Skeletal muscle cell (primary cell): ENCODE results near the gene LGI4.
A peak's percentile ranks its signal among the peaks of the same experiment; 100 is the strongest.

Experiments used
- DNase-seq: peaks from one replicate; pipeline ENCODE4 v3.0.0-alpha.2; 2010; ENCODE audit warnings: low read depth
- H3K4me3 ChIP-seq: 2 replicates; pipeline ENCODE4 v1.5.1; 2011; ENCODE audit warnings: low read depth, mild to moderate bottlenecking, control low read depth, low read length, moderate library complexity

LGI4 gene

DNA sequence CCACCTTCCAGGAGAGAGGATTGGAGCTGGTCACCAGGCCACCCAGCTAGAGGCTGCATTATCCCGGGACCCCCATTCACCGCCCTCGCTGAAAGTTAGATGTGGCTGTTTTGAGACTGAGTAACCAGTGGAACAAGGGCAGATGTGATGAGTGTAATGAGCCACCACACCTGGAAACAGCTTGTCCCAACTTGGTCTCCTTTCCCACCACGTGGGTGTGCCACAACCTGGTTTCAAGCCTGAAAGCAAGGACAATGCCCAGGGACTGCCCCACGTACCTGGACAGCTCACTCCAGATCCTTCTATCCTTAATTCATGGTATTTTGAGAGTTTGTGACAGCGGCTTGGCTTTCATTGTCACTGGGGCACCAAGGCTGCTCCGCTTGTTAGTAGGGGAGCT, 7.0 kb downstream of the LGI4 start:
- no peak for DNase-seq
- no peak overlapping the region for H3K4me3 ChIP-seq

DNA sequence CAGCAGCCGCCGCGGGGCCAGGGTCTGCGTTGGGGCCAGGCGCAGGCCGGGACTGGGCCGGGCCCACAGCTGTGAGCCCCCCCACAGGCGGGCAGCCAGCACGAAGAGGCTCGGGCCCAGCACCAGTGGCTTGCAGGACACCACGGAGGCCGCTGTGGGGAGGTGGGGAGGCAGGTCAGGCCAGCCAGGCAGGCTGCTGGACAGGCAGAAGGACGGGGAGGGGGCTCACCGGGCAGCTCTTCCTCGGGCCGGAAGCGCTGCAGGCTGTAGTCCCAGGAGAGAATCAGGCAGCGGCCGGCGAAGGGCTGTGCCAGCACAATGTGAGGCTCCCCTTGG, 8.3 kb downstream of the LGI4 start:
- H3K4me3 ChIP-seq: no peak overlapping the region
- DNase-seq: no peak

DNA sequence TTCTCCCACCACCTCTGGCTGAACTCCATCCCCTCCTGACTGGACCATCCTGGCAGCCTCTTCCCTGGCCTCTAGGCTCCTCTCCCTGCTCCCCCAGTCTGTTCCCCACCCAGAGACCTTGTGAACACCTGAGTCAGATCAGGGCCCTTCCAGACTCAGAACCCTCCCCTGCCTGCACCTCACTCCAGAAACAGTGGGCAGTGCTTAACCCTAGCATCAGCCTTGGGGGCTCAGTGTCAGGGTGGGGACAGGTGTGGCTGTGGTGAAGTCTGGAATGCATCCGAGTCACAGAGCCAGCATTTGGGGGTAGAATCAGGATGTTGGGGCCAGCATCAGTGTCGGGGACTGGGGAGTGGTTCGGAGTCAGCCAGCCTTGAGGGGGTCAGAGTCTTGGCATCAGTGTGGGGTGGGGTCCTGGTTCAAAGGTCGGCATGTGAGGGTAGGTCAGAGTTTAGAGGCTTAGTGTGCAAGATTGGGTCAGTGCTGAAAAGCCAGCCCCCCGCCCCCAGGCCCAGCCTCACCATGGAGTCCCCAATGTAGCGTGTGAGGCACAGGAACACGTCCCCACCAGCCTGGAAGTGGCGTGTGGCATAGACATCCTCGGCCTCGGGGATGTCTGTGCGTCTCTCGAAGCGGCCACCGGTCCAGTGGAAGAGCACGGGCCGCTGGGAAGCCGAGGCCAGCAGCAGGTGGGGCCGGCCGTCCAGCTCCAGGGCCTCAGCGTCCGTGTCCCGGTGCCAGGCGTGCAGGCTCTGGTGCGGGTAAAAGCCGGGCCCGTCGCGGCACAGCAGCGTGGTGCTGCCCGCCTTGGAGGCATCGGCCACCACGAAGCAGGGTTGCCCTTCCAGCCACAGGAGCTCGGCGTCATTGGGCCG, 8.9 kb downstream of the LGI4 start:
- no peak overlapping the region for H3K4me3 ChIP-seq
- no peak for DNase-seq

DNA sequence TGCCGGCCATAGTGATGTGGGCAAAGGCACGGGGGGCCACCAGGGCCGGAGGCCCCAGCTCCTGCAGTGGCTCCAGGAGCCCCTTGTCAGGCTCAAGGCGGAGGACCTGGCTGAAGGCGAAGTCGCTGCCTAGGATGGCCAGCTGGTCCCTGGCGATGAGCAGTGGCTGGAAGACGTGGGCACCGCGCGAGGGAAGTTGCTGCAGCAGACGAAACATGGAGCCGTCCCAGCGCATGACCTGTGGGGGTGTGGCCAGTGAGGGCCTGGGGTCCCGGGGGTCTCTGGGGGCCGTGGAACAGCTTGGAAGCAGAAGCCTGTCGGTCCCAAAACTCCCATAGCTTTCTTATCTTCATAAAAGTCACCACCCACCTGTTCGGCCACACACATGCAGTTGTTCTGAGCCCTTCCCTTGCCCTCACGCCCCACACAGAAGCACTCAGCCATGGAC, 9.6 kb downstream of the LGI4 start:
- H3K4me3 ChIP-seq: no peak overlapping the region
- no peak for DNase-seq

DNA sequence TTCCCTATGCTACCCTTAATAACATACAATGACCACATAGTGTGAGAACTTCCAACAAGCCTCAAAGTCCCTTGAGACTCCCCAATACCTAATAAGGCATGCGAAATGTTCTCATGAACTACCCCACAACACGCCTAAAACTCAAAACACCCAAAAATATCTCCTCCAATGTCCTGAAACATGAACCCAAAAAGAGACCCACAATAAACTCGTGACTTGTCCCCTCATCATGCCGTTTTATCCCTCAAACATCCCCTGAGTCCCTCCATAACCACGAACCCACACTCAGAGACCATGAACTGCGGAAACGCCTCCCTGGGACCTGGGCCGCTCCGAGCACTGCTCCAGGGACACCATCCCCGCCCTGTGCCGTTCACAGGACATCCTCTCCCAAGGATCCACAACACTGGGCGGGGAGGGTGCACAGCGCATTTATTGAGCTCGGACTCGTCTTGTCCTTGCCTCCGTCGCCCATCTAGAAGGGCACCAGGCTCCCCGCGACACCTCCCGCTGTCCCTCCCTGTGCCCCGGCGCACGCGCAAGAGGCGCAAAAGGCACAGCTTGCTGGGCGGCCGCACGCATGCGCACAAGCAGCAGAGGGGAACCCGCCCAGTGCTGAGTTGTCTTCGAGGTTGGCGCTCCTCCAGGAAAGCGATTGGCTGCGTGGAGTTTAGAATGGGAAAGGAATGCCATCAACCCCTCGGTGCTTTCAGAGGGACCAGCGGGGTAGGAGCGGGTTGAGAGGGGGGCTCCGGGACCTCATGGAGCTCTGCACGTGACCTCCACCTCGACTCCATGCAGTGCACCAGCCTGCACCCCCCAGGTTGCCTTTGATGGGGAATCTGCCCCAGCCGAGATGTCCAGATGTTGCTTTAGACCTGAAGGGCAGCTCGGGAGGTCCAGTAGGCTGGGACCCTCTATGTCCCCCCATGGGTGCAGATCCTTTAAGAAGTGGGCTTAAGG, 10.5 kb downstream of the LGI4 start:
- peak overlapping the region; percentile 65 for H3K4me3 ChIP-seq
- DNase-seq: peak; percentile 71

DNA sequence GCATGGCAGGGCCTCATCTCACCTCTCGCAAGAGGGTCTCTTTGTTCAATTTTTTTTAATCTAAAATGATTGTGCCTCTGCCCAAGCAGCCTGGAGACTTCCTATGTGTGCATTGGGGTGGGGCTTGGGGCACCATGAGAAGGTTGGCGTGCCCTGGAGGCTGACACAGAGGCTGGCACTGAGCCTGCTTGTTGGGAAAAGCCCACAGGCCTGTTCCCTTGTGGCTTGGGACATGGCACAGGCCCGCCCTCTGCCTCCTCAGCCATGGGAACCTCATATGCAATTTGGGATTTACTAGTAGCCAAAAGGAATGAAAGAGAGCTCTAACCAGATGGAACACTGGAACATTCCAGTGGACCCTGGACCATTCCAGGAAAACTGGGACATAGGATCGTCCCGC, 11.3 kb downstream of the LGI4 start:
- no peak overlapping the region for H3K4me3 ChIP-seq
- DNase-seq: no peak

DNA sequence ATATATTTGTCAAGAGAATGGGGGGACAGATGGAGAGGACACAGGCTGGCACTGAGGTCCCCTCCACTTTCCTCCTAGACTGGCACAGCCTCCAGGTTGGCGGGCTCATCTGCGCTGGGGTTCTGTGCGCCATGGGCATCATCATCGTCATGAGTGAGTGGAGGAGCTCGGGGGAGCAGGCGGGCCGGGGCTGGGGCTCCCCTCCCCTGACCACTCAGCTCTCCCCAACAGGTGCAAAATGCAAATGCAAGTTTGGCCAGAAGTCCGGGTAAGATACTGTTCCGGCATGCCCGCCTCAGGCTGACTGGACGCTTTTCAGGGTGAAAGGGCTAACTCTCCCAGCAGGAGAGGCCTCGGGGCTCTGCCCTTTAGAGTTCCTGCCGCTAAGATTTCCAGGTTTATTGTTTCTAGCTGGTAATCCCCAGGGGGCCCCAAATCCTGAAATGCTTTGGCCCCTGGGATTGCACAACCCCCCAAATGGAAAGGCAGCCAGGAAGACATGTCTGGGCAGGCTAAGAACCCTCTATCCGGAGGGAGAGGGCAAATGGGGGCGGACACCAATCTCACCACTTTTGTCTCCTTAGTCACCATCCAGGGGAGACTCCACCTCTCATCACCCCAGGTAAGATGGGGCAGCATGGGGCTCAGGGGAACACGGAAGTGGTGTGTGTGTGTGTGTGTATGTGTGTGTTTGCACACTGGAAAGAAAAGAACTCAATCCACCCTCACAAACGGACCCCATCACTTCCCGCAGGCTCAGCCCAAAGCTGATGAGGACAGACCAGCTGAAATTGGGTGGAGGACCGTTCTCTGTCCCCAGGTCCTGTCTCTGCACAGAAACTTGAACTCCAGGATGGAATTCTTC, 11.9 kb downstream of the LGI4 start:
- no peak for DNase-seq
- H3K4me3 ChIP-seq: no peak overlapping the region

DNA sequence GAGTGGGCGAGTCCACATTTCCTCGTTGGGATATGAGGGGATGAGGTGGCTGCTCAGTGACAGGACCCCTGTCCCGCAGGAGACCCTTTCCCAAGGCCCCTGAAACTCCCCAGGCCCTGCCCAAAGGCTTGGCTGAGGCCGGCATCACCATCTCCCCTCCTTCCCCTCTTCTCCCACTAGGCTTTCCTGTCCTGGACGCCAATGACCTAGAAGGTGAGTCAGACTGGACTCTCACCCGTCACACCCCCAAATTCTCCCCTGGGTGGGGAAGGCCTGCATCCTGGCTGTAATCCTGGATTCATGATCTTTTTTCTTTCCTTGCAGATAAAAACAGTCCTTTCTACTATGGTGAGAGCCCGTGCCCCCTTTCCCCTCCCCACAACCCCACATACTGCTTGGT, 14.0 kb downstream of the LGI4 start:
- no peak overlapping the region for H3K4me3 ChIP-seq
- DNase-seq: no peak

DNA sequence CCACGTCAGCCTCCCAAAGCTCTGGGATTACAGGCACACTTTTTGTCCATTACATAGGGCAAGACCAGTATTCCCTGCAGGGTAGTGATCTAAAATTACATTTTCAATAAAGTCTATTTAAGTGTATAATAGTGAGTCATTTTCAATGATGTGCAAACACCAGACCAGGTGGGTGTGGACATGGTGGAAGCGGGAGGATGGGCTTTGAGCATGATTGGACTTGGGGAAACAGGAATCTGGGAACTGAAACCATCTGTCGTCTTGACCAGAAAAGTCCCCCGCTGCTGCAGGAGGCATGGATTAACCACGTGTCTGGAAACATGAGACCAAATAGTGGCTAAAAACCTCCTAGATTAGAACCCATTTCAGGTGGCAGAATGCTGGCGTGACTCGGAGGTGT, 14.4 kb downstream of the LGI4 start:
- no peak overlapping the region for H3K4me3 ChIP-seq

DNA sequence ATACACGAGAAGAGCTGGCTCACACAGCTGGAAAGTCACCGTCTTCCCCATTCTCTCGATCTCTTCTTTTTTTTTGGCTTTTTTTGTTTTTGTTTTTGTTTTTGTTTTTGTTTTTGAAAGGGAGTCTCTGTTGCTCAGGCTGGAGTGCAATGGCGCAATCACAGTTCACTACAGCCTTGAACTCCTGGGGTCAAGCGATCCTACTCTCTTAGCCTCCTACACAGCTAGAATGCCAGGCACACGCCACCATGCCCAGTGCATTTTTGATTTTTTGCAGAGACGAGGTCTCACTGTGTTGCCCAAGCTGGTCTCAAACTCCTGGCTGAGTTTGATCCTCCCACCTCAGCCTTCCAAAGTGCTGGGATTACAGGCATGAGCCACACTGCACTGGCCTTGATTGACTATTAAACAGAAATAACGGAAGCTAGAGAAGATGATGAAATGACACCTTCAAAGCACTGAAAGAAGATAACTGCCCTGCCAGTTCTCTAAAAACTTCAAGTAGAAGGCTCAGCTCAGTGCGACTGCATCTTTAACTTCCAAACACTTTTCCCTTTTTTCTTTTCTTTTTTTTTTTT, 15.2 kb downstream of the LGI4 start:
- DNase-seq: no peak
- no peak overlapping the region for H3K4me3 ChIP-seq

More for the DNA sequence above, 14.4 kb downstream of the LGI4 start:
- peak; percentile 85 for DNase-seq

DNA sequence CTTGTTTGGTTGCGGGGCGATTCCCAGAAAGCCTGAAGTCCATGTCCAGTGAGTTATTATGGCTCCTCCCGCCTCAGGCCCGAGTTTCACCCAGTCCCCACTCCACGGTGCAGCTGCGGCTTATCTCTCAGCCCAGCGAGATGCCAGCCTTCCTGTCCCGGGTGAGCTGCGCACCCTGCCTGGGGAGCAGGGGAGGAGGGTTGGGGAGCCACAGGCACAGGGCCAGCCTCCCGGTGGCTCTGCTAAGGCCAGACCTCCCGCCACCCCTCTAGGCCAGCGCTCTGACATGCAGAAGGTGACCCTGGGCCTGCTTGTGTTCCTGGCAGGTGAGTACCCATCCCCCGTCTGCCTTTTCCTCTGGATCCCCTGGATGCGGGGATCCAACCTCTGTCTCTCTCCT, 15.8 kb downstream of the LGI4 start:
- no peak overlapping the region for H3K4me3 ChIP-seq
- DNase-seq: no peak

DNA sequence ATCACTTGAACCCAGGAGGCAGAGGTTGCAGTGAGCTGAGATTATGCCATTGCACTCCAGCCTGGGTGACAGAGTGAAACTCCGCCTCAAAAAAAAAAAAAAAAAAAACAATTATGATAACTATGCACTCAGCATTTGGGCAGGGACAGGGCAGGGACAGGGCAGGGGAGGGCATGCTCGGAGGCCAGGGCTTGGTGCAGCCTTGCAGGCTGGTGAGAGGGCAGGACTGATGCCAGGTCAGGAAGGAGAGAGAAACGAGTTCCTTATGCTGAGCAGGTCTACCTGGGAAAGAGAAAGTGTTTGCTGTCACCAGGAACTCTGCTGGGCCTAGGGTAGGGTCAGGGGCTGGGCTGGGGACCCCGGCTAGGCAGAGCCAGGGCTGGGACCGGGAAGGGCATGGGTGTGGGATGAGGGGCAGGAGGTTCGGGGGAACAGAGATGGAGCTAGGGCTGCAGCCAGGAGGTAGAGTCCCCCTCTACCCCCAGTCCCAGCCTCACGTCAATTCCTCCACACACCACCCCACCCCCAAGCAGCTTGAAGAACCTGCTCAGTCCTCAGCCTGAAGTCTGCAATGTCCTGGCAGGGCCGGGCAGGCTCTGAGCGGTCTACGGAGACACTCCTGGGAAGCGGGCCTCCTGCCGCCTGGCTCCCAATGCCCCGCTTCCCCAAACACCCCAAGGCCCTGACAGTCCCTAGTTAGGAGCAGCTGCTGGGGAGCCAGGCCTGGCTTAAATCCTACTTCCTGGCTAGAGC, 16.4 kb downstream of the LGI4 start:
- DNase-seq: no peak
- no peak overlapping the region for H3K4me3 ChIP-seq

DNA sequence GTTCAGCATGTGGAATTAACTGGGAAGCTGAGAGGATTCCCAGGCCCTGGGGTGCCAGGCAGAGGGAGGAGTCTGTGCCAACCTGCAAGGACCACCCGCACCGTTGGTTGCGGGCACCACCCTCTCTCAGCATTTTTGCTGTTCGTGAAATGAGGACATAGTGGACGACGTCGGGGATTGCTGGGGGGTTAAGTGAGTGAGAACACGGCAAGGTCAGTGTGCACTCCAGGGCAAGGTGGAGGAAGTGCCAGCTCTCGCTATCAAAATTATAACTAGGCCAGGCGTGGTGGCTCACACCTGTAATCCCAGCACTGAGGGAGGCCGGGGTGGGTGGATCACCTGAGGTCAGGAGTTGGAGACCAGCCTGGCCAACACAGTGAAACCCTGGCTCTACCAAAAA, 17.1 kb downstream of the LGI4 start:
- no peak overlapping the region for H3K4me3 ChIP-seq
- no peak for DNase-seq

DNA sequence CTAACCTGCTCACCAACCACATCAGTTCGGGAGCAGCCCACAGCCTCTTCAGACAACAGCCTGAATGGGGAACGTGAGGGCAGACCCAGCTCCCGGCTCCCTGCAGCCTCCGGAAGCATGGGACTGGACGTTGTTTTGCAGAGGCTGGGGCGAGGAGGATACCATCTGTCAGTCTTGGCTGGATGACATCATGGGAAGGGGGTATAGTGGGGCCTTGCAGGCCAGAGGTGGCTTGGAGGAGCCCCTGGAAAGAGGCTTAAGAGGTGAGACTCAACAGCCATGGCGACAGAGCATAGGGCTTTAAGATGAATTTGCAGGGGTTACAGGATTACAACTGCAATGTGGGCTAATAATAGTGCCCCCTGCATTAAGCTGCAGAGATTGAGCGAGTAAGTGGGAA, 17.7 kb downstream of the LGI4 start:
- DNase-seq: no peak
- no peak overlapping the region for H3K4me3 ChIP-seq

DNA sequence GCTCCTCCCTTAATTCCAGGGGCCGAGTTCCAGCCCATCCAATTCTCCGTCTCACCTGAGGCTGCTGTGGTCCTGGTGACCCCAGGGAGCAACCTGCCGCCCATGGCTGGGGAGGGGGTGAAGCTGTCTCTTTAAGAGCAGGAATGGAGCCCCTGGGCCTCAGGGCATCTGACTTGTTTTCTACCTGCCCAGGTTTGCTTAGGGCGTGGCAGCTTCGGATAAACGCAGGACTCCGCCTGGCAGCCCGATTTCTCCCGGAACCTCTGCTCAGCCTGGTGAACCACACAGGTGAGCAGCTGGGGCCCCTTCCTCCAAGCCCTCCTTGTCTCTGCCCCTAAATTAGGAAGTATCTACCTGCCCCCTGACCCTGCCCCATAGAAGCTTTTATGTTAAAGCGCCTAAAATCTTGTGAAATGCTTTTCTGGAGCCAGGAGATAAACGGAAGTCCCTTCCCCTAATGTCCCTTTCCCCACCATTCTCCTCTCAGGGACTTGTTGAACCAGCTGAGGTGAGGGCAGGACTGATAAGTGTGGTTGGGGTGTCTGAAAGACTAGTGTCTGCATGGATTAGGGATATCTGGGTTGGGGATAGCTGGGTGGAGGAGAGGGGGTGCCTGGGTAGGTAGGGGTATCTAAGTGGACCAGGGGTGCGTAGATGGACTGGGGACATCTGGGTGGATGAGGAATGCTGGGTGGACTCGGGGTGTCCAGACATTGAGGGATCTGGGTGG, 18.6 kb downstream of the LGI4 start:
- no peak for DNase-seq
- no peak overlapping the region for H3K4me3 ChIP-seq

DNA sequence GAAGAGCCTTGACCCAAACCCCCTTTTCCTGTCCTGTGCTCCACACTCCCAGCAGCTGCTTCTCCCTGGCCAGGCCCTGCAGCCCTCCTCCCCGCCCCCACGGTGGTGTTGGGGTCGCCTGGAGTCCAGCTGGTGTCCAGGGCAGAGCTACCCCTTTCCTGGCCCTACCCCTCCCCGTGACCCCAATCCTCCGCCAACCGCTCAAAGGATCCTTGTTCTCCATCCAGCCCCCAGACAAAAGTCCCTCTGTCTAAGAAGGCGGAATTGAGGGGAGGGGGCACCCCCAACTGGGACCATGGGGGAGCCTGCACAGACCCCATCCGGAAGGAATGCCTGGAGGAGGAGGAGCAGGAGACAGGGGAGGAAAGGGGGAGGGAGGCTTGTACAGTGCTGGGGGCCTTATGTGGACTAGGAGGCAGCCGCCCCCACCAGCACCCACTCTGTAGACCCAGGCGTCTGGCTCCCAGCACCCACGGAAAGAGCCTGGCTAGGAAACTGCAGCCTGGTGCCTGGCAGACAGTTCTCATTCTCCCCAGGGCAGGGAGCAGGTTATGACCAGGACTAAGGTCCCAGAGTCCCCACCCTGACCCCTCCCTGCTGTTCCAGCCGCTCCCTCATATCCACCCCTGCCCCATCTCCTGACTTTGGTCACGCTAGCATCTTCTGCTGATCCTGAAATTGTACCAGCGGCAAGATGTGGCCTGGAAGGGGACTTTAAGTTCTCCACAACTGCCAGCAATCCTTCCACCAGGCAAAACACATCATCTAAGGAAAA, 19.5 kb downstream of the LGI4 start, which contains the start of gene FXYD3:
Gene FXYD3 (plus strand): TSS at position 647 of the 775 bp plus-strand sequence. CDS start 3,554 bp downstream, outside the sequence.
- no peak for DNase-seq
- H3K4me3 ChIP-seq: peak within 1 kb of the TSS; percentile 26
